HUES48 (cell line): ENCODE results near the gene DAAM2.
A peak's percentile ranks its signal among the peaks of the same experiment; 100 is the strongest.

Experiments used
- H3K27ac ChIP-seq: one replicate; pipeline ENCODE4 v1.7.0; 2013; ENCODE audit warnings: low read depth, low read length, inconsistent platforms
- H3K27me3 ChIP-seq: 2 replicates; pipeline ENCODE4 v1.6.1; 2013; ENCODE audit warnings: mild to moderate bottlenecking, low read length; ENCODE audit not compliant: control insufficient read depth, insufficient read depth
- H3K36me3 ChIP-seq: 2 replicates; pipeline ENCODE4 v1.6.1; 2013; ENCODE audit warnings: low read length; ENCODE audit not compliant: control insufficient read depth, insufficient read depth
- H3K4me1 ChIP-seq: 2 replicates; pipeline ENCODE4 v1.6.1; 2013; ENCODE audit warnings: mild to moderate bottlenecking, low read length; ENCODE audit not compliant: control insufficient read depth, insufficient read depth
- H3K4me3 ChIP-seq: 2 replicates; pipeline ENCODE4 v1.5.1; 2013; ENCODE audit warnings: mild to moderate bottlenecking, low read depth, low read length
- H3K9ac ChIP-seq: 2 replicates; pipeline ENCODE4 v1.6.1; 2013; ENCODE audit warnings: mild to moderate bottlenecking, low read depth, low read length, moderate library complexity
- H3K9me3 ChIP-seq: 2 replicates; pipeline ENCODE4 v1.6.1; 2013; ENCODE audit warnings: low read length; ENCODE audit not compliant: control insufficient read depth, insufficient read depth

DAAM2 gene

DNA sequence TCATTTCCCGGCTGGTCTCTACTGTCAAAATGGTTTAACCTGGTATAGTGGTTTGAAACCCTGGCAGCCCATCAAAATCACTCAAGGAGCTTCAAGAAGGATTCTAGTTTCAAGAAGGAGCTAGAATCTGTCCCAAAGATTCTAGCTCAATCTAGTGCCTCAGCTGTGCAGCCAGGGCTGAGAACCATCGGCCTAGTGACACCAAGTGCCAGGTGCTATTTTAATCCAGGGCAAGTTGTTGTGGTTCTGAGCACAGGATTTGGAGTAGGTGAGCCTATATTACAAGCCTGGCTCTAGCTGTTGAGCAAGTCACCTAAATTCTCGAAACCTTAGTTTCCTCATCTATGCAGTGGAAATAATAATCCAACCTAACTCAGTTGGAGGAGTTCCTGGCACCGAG lies 138.4 kb downstream of the DAAM2 start:
- Histone ChIP-seq H3K27me3 (peaks cover 6% of the 10 kb centered on the region; the same call in 1 of the 2 replicates), H3K9me3 (no peaks in the 10 kb centered on the region), H3K36me3 (peaks cover 9% of the 10 kb centered on the region), H3K27ac (no peak overlapping the region), H3K9ac (no peak overlapping the region), H3K4me1 (peaks cover 18% of the 10 kb centered on the region), H3K4me3 (no peak overlapping the region)

DNA sequence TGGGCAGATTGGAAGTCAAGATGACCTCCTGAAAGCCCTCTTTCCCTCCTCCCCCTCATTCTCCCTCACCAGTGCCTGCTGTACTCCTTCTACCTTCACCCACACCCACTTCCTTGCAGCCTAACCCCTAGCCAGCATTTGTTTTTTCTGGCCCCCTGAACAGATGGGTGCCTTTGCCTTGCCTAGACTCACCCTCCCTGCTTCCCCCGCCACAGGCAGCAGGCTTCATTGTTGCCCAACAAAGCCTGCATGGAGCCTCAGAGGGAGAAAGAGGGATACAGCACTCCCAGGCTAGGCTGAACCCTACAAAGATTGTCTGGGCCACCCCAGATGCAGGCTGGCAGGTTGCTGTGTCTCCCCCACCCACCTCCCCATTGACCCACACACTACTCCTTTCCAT lies 139.4 kb downstream of the DAAM2 start:
- no peak overlapping the region for H3K4me3 ChIP-seq
- H3K9me3 ChIP-seq = no peaks in the 10 kb centered on the region
- H3K9ac ChIP-seq = no peak overlapping the region
- H3K36me3 ChIP-seq = no peaks in the 10 kb centered on the region
- H3K27me3 ChIP-seq = peaks cover 9% of the 10 kb centered on the region; the same call in 1 of the 2 replicates
- H3K4me1 ChIP-seq = peaks cover 18% of the 10 kb centered on the region
- no peak overlapping the region for H3K27ac ChIP-seq

DNA sequence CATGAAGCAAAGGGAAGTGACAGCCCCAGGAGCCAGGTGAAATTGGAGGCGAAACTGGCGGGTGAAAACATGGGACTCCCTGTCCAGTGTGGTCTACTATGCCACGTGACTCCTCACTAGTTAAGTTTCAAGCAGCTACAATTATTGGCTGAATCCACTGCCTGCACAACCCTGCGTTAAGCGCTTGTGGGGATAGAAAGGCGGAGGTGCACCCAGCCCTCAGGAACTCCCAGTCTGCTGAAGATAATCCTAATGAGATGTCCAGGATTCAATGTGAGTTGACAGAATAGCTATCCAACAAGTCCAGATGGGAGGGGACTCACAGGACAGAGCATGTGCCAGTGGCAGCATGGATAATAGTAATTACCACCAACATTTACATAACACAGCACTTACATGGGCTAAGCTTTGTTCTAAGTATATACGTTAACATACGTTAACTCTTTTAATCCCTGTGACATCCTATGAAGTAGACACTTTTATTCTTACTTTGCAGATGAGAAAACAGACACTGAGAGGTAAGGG lies 140.3 kb downstream of the DAAM2 start:
- Histone ChIP-seq H3K4me3 (no peak overlapping the region), H3K4me1 (peaks cover 18% of the 10 kb centered on the region), H3K9ac (no peak overlapping the region)

DNA sequence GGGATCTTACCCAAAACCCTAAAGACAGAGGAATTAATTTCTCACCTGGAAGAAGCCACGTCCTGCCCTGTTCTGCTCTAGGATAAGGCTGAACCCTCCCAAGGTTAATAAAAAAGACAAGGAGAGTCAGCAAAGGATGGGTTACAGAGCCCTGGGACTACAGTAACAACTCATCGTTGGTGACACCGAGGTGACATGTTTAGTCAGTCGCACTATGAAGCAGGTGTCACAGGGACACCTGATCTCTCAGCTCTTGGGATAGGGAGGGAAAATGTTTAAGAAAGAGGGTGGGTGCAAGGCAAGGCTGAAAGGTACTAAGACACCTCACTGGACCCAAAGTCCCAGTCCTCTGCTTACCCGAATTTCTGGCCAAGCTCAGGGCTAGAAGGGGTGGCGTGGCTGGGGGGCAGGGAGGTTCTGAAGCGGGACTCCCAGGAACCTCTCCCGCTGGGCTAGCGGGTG lies 141.5 kb downstream of the DAAM2 start:
- Histone ChIP-seq H3K27ac (no peak overlapping the region), H3K9me3 (no peaks in the 10 kb centered on the region), H3K4me3 (peak overlapping the region; percentile 95), H3K4me1 (peaks cover 26% of the 10 kb centered on the region), H3K27me3 (peaks cover 9% of the 10 kb centered on the region; the same call in 1 of the 2 replicates), H3K9ac (peak overlapping the region; percentile 77), H3K36me3 (no peaks in the 10 kb centered on the region)

More for the DNA sequence above, 140.3 kb downstream of the DAAM2 start:
- no peak overlapping the region for H3K27ac ChIP-seq
- no peaks in the 10 kb centered on the region for H3K9me3 ChIP-seq
- peaks cover 9% of the 10 kb centered on the region; the same call in 1 of the 2 replicates for H3K27me3 ChIP-seq
- H3K36me3 ChIP-seq = no peaks in the 10 kb centered on the region

DNA sequence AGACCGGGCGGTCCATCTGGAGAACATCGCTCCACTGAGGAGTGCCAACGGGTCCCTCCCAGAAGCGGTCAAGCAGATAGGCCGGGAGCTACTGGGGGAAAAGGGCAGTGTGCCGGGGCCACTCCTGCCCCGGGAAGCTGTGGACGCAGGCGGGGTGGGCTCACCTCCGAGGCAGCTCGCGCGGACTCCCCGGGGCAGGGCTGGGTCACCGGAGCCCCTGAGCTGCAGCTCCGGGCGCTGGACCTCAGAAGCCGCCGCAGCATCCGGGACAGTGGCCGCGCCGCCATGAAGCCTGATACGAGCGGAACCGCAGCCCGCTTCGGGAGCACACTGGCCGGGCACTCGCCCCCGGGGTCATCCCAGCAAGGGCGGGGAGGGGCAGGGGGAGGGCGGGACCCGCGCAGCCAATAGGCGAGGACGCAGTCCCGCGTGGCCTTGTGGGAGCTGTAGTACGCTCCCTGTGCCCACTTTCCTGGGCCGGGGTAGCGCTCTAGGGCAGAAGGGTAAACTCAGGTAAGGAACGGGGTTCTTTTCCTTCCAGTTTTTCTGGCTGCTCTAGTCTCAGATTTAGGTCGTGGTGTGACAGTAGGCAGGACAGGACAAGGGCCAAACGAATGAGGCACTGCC lies 142.1 kb downstream of the DAAM2 start, which contains the start of gene MOCS1:
TSS of gene MOCS1 (minus strand) at position 332 of the 627 bp plus-strand sequence. CDS start at position 287, 45 bp downstream.
- Histone ChIP-seq H3K9ac (peak within 1 kb of the TSS; percentile 77), H3K4me1 (peaks cover 31% of the 10 kb centered on the region), H3K27ac (no peak within 1 kb of the TSS), H3K36me3 (no peaks in the 10 kb centered on the region), H3K9me3 (no peaks in the 10 kb centered on the region), H3K4me3 (peak within 1 kb of the TSS; percentile 95), H3K27me3 (peaks cover 9% of the 10 kb centered on the region; the same call in 1 of the 2 replicates)

DNA sequence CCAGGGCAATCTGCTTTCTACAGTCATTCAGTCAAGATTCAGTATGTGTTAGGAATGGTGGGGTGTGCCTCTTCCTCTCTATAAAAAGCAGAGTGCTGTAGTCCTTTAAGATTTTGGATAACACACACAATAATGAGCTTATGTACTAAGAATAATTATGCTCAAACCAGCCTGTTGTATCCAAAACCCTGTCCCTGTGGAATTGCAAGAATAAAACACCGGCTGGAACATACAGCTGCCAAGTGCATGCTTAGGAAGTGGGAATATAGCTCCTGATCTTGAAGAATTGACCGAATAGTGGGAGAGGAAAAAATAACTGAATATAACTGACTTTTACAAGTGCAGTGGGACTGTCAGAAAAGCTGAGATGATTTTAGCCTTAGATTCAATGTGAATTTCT lies 143.1 kb downstream of the DAAM2 start:
- H3K27me3 ChIP-seq = peaks cover 9% of the 10 kb centered on the region; the same call in 1 of the 2 replicates
- H3K36me3 ChIP-seq = no peaks in the 10 kb centered on the region
- H3K4me3 ChIP-seq = no peak overlapping the region
- H3K27ac ChIP-seq = no peak overlapping the region
- no peaks in the 10 kb centered on the region for H3K9me3 ChIP-seq
- H3K9ac ChIP-seq = no peak overlapping the region
- peaks cover 32% of the 10 kb centered on the region for H3K4me1 ChIP-seq

DNA sequence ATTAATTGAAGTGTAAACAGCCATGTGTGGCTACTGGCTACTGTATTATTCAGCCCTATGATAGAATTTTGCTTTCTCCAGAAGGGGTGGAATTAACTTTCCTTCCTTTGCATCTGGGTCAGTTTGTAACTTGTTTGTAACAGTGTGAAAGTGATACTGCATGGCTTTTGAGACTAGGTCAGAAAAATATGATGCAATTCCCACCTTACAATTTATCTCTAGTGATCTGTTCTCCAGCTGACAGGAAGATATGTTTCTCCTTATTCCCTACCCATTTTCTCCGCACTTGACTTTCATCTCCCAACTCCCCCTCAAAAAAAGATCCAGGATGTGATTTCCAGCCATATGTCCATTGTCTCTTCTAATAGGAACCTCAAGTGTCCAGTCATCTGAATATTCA lies 144.7 kb downstream of the DAAM2 start:
- H3K27me3 ChIP-seq = peaks cover 9% of the 10 kb centered on the region; the same call in 1 of the 2 replicates
- H3K27ac ChIP-seq = no peak overlapping the region
- no peak overlapping the region for H3K9ac ChIP-seq
- H3K36me3 ChIP-seq = no peaks in the 10 kb centered on the region
- H3K9me3 ChIP-seq = no peaks in the 10 kb centered on the region
- H3K4me1 ChIP-seq = peaks cover 31% of the 10 kb centered on the region
- H3K4me3 ChIP-seq = no peak overlapping the region

DNA sequence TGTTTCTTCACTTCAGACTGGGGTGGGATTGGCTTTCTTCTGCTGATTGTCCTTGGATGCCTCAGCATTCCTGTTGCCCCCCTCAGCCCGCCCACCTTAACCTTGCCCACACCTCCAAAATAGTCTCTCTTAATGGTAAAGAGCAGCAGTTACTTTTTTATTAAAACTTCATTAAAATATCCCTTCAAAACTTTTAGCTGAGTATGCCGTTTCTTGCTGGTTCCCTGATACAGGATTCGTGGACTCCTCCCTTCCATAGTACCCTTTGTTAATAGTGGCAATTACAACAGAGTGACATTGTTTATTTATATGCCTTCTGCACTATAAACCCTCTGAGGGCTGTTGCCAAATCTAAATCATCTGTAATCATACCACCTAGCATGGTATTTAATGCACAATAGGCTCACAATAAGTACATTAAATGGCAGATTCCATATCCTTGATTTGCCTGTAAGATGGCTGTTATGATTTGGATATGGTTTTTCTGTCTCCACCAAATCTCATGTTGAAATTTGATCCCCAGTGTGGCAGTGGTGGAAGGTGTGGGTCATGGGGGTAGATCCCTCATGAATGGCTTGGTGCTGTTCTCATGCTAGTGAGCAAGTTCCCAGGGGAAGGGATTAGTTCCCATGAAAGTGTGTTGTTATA lies 145.6 kb downstream of the DAAM2 start:
- Histone ChIP-seq H3K36me3 (no peaks in the 10 kb centered on the region), H3K9me3 (no peaks in the 10 kb centered on the region), H3K27me3 (peaks cover 9% of the 10 kb centered on the region; the same call in 1 of the 2 replicates), H3K4me3 (no peak overlapping the region), H3K27ac (no peak overlapping the region), H3K4me1 (peaks cover 23% of the 10 kb centered on the region), H3K9ac (no peak overlapping the region)

DNA sequence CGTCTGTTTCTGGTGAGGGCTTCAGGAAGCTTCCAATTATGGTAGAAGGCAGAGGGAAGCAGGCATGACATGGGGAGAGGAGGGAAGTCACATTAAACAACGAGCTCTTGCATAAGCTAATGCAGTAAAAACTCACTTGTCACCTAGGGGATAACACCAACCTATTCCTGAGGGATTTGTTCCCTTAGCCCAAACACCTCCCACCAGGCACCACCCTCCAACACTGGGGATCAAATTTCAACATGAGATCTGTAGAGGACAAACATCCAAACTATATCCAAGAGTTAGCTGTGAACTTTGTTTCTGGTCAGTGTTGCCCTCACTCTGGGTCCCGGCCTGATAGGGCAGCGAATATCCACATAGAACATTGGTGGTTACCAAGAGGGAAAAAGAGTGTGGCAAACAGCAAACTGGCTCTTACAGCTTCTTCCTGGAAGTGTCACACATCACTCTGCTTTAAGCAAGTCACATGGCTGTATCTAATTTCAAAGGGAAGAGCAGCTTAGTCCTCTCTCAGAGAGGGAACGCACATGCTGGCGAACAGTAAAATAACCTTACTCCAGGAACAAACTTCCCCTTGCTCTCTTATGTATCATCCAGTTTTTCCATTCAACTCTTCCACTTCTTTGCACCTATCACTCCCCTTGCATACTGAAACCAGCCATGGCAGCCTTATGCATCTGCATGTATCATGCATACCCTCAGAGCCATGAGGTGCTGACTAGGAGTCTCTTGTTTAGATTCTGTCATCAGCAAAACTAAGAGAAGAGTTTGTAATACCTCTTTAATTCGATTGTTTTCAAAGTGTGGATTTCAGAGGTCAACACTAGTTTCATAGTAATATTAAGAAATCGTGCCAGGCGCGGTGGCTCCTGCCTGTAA lies 146.8 kb downstream of the DAAM2 start:
- H3K27me3 ChIP-seq = peaks cover 3% of the 10 kb centered on the region; the same call in 1 of the 2 replicates
- H3K27ac ChIP-seq = no peak overlapping the region
- H3K9me3 ChIP-seq = no peaks in the 10 kb centered on the region
- peaks cover 14% of the 10 kb centered on the region for H3K4me1 ChIP-seq
- no peak overlapping the region for H3K4me3 ChIP-seq
- H3K36me3 ChIP-seq = no peaks in the 10 kb centered on the region
- H3K9ac ChIP-seq = no peak overlapping the region

DNA sequence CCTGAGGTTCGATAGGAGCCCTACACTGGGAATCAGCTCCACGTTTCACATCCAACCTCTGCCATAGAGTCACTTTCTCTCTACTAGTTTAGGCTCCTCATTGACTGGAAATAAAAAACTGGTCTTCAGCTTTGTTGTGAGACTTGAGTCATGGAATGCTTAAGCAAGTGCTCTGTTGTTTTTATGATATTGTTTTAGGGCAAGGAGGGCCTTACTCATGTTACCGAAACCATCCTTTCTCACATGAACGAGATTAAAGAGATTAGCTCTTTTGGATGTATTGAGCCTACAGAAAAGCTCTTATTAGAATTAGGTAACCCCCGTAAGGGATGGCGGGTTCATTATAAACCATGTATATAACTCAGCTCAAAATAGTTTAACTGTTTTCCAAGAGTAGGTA lies 149.0 kb downstream of the DAAM2 start:
- no peaks in the 10 kb centered on the region for H3K9me3 ChIP-seq
- no peaks in the 10 kb centered on the region for H3K27me3 ChIP-seq
- no peak overlapping the region for H3K4me3 ChIP-seq
- H3K27ac ChIP-seq = no peak overlapping the region
- no peak overlapping the region for H3K9ac ChIP-seq
- no peaks in the 10 kb centered on the region for H3K36me3 ChIP-seq
- peaks cover 14% of the 10 kb centered on the region for H3K4me1 ChIP-seq
